GM12878 (cell line): Measurements from ENCODE around the gene XKR3.
"Not testable (repeated sequence)": the region's sequence is repeated elsewhere in the genome, so short reads cannot be mapped to it uniquely, and the experiment has no call there.

Experiments
- CREM ChIP-seq: IDR thresholded peaks from 2 replicates; pipeline ENCODE4 v1.6.1; 2014; ENCODE audit warnings: antibody characterized with exemption, low read depth
- EP300 ChIP-seq, 2 experiments: fragments of 150-350 bp in 1 of 2; IDR thresholded peaks; 2 replicates each; pipeline ENCODE4 v1.6.1; 2011 to 2012; ENCODE audit warnings: low read depth in 2 of 2, low read length in 2 of 2, borderline replicate concordance in 1 of 2, improper control_type of control experiment in 1 of 2, inconsistent platforms in 1 of 2; ENCODE audit not compliant: control insufficient read depth in 1 of 2
- MTA2 ChIP-seq: fragments of 450-650 bp; IDR thresholded peaks from 2 replicates; pipeline ENCODE4 v1.6.1; 2016; ENCODE audit warnings: low read depth, mild to moderate bottlenecking, moderate library complexity
- SMC3 ChIP-seq: IDR thresholded peaks from 2 replicates; pipeline ENCODE4 v1.6.1; 2011; ENCODE audit warnings: low read length, improper control_type of control experiment, borderline replicate concordance
- TAF1 ChIP-seq: IDR thresholded peaks from 2 replicates; pipeline ENCODE4 v1.6.1; 2011; ENCODE audit warnings: mild to moderate bottlenecking, low read depth, low read length, borderline replicate concordance
- TF ChIP-seq, protein P1 (sequence below): fragments of 150-350 bp; IDR thresholded peaks from 2 replicates; pipeline ENCODE4 v1.6.1; 2014; ENCODE audit warnings: mild to moderate bottlenecking, low read depth, low read length

DNA sequence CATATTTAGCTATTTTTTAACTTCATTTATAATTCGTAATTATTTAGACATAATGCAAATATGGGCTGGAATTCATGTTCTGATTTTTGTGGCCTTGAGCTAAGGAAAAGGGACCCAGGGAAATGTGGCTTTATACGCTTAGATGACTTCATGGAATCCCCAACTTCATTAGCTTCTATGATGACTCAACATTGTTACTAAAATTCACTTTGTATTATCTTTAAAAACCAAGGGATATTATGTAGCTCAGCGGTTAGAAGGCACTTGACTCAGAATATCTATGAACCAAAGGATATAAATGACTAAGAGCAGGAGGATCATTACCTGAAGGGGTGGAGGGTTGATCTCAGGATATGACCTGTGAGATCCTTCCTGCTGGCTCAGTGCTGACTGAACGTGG, 64.8 kb downstream of the XKR3 start:
- not testable (repeated sequence) for TF ChIP-seq CREM; MTA2; SMC3; TAF1; EP300 (IDR thresholded peaks at IDR 0.05; ENCODE audit: borderline replicate concordance in 1 of 2, control insufficient read depth in 1 of 2, low read depth in 2 of 2, low read length in 2 of 2)
- TF ChIP-seq, protein P1, sequence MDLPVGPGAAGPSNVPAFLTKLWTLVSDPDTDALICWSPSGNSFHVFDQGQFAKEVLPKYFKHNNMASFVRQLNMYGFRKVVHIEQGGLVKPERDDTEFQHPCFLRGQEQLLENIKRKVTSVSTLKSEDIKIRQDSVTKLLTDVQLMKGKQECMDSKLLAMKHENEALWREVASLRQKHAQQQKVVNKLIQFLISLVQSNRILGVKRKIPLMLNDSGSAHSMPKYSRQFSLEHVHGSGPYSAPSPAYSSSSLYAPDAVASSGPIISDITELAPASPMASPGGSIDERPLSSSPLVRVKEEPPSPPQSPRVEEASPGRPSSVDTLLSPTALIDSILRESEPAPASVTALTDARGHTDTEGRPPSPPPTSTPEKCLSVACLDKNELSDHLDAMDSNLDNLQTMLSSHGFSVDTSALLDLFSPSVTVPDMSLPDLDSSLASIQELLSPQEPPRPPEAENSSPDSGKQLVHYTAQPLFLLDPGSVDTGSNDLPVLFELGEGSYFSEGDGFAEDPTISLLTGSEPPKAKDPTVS = not testable (repeated sequence)
